Suppressor macrophage treated with lipopolysaccharide for 4 hours (primary cell): Measurements from ENCODE around the gene MYL1.

ENCODE experiments used
- DNase-seq: peaks from one replicate; pipeline ENCODE4 v3.0.0-alpha.2; 2020

MYL1 gene

GRCh38 chr2:210264282-210264681 is 50.7 kb downstream of the MYL1 start:
- no peak for DNase-seq

GRCh38 chr2:210263841-210264240 is 51.1 kb downstream of the MYL1 start:
- no peak for DNase-seq

GRCh38 chr2:210262036-210262435 is 52.9 kb downstream of the MYL1 start:
- DNase-seq: no peak

DNA sequence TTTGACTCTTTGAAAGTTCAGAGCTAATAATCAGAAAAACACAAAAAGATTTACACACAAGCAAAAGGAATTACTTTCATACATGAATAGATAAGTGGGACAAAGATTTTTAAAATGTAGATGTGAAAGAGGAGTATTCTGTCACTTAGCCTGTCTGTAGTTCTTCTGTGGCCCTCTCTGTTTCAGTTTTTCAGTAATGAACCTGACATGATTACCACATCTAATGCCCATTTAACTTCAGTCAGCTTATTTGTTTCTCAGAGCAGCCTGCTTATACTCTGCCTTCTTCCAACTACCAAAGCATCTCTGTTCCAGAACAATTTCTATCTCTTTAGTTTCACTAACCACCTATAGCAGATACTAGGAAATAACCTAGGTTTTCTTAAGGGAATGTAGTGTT is 55.3 kb downstream of the MYL1 start:
- DNase-seq: no peak

- DNase-seq: no peak
Observed at GRCh38 chr2:210252699-210253606, 62.0 kb downstream of the MYL1 start.

DNA sequence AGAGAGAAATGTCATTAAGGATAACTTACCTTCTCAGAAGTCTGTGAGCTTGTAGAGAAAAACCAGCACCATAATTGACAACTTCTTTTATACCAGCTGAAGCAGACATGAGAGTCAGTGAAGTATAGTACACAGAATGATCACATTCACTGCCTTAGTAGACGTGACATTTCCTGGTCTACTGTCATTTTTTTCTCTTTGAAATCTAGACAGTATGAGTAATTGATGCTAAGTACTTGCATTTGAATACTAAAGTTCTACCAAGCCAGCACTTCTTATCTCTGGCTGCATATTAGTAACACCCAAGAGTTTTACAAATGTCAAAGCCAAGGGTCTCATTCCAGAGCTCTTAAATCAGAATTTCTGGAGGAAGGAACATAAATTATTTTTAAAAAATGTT is 64.4 kb downstream of the MYL1 start:
- no peak for DNase-seq
